Activated T-helper 1 cell treated with anti-CD3 and anti-CD28 coated beads, Interleukin-2, amount 50 U/mL, for 16 hours (primary cell): ENCODE results near the gene PARD3B.

Experiments used
- DNase-seq, 2 donors: peaks; one replicate each; pipeline ENCODE4 v3.0.0-alpha.2; 2020; ENCODE audit warnings: low read depth in 1 of 2, low spot score in 1 of 2

The PARD3B gene

GRCh38 chr2:205539603-205540002 lies 994.3 kb downstream of the PARD3B start:
- DNase-seq, result no peak

- DNase-seq, result no peak
These were observed 994.8 kb downstream of the PARD3B start for GRCh38 chr2:205540036-205540435.

GRCh38 chr2:205543262-205543843 lies 998.1 kb downstream of the PARD3B start:
- DNase-seq, result no peak

GRCh38 chr2:205543937-205544702 lies 998.8 kb downstream of the PARD3B start:
- DNase-seq, result no peak

- DNase-seq, result no peak
These were observed 1000.9 kb downstream of the PARD3B start for GRCh38 chr2:205545971-205546816.

- DNase-seq, result no peak
These were observed 1010.4 kb downstream of the PARD3B start for GRCh38 chr2:205555566-205556230.

GRCh38 chr2:205556357-205556756 lies 1011.1 kb downstream of the PARD3B start:
- DNase-seq, result no peak

- no peak for DNase-seq
These were observed 1011.7 kb downstream of the PARD3B start for GRCh38 chr2:205556841-205557539.

- no peak for DNase-seq
These were observed 1012.6 kb downstream of the PARD3B start for GRCh38 chr2:205557873-205558272.

GRCh38 chr2:205561441-205561840 lies 1016.2 kb downstream of the PARD3B start:
- no peak for DNase-seq

GRCh38 chr2:205563646-205564045 lies 1018.4 kb downstream of the PARD3B start:
- DNase-seq, result no peak

- no peak for DNase-seq
These were observed 1019.3 kb downstream of the PARD3B start for GRCh38 chr2:205564346-205565141.

GRCh38 chr2:205565142-205565522 lies 1019.9 kb downstream of the PARD3B start:
- DNase-seq, result no peak

- DNase-seq, result no peak
These were observed 1021.4 kb downstream of the PARD3B start for GRCh38 chr2:205566606-205567168.

GRCh38 chr2:205568620-205569019 lies 1023.3 kb downstream of the PARD3B start:
- DNase-seq, result no peak

- no peak for DNase-seq
These were observed 1025.4 kb downstream of the PARD3B start for GRCh38 chr2:205570648-205571047.

GRCh38 chr2:205571360-205571959 lies 1026.2 kb downstream of the PARD3B start:
- no peak for DNase-seq

GRCh38 chr2:205574001-205574400 lies 1028.7 kb downstream of the PARD3B start:
- no peak for DNase-seq

GRCh38 chr2:205579335-205579734 lies 1034.1 kb downstream of the PARD3B start:
- DNase-seq, result no peak
